Kidney (tissue), 14 donors: ENCODE measurements around the gene LDLRAD4. TPM values are rescaled to one million over a fixed set of nuclear protein-coding genes. Genes with fewer than 3 reads are reported as not detected.
A peak's percentile ranks its signal among the peaks of the same experiment; 100 is the strongest.

Source experiments
- DNase-seq, 5 donors: peaks; one replicate each; pipeline ENCODE4 v3.0.0-alpha.2; 2013 to 2020
- FAIRE-seq: peaks from 2 replicates; lab custom pipeline; 2012; peaks lifted over from hg19 to GRCh38; lab: Jason Lieb, UNC
- H3K27ac ChIP-seq, 2 donors: one replicate each; pipeline ENCODE4 v1.7.0; 2013; ENCODE audit warnings: low read depth in 2 of 2, low read length in 2 of 2, inconsistent platforms in 1 of 2
- H3K27me3 ChIP-seq: one replicate; pipeline ENCODE4 v1.7.1; 2013; ENCODE audit warnings: low read length, inconsistent platforms; ENCODE audit not compliant: control insufficient read depth, insufficient read depth
- H3K36me3 ChIP-seq, 3 donors: one replicate each; pipeline versions ENCODE4 v1.7.0 to v1.7.1; 2013; ENCODE audit warnings: low read length in 3 of 3, control low read depth in 1 of 3, inconsistent platforms in 1 of 3; ENCODE audit not compliant: insufficient read depth in 3 of 3, control insufficient read depth in 2 of 3
- H3K4me1 ChIP-seq, 3 donors: one replicate each; pipeline versions ENCODE4 v1.7.0 to v1.7.1; 2013; ENCODE audit warnings: low read length in 3 of 3, inconsistent platforms in 1 of 3, low read depth in 1 of 3; ENCODE audit not compliant: control insufficient read depth in 2 of 3, insufficient read depth in 2 of 3
- H3K4me3 ChIP-seq, 3 donors: one replicate each; pipeline versions ENCODE4 v1.7.0 to v1.8.1; 2013; ENCODE audit warnings: low read length in 3 of 3, control low read depth in 1 of 3, inconsistent platforms in 1 of 3
- H3K9ac ChIP-seq, 3 donors: one replicate each; pipeline versions ENCODE4 v1.7.0 to v1.7.1; 2013; ENCODE audit warnings: low read length in 3 of 3, control low read depth in 1 of 3, inconsistent platforms in 1 of 3
- H3K9me3 ChIP-seq, 3 donors: one replicate each; pipeline versions ENCODE4 v1.7.0 to v1.7.1; 2013; ENCODE audit warnings: low read length in 3 of 3, control low read depth in 1 of 3, inconsistent platforms in 1 of 3; ENCODE audit not compliant: control insufficient read depth in 2 of 3, insufficient read depth in 1 of 3
- CTCF ChIP-seq: IDR thresholded peaks from 3 replicates; pipeline ENCODE4 v1.5.1; 2012; ENCODE audit warnings: mild to moderate bottlenecking, moderate library complexity, borderline replicate concordance; ENCODE audit not compliant: insufficient read depth; ENCODE audit errors: extremely low read depth
- intact Hi-C: fragments of 100-400 bp; cut with DNase I; formaldehyde crosslinking; loops from one replicate; pipeline ENCODE4 v1.11.1; 2022
- polyA plus RNA-seq: library from polyadenylated mRNA; stranded (reverse); fragments of 350-450 nt; fragmentation: Illumina TruSeq; extraction: RNeasy Lipid Tissue Mini Kit (QIAGEN cat#74804); gene quantifications from one replicate; pipeline ENCODE4 v1.2.3, GENCODE V29; 2014; ENCODE audit warnings: low read depth, low replicate concordance; ENCODE audit not compliant: insufficient read depth
- total RNA-seq: library from RNA; stranded (reverse); fragmentation: NEBNext Ultra II Directional; extraction: Animal tissue kit (Norgen Biotek cat#: 25700); gene quantifications from one replicate; pipeline ENCODE4 v1.2.1, GENCODE V29; 2021
- donor health status: control.
- donor health status: control.
- donor health status: control.
- donor health status: control.
- donor health status: control.
- donor health status: DM: yes; HTN: yes; CAD: no.
- donor health status: Normal renal cell carcinoma (clear cell type).

LDLRAD4 gene
- total and polyA plus RNA-seq, 2 donors from 2014 or later, result 2.3 to 42.3 TPM

DNA sequence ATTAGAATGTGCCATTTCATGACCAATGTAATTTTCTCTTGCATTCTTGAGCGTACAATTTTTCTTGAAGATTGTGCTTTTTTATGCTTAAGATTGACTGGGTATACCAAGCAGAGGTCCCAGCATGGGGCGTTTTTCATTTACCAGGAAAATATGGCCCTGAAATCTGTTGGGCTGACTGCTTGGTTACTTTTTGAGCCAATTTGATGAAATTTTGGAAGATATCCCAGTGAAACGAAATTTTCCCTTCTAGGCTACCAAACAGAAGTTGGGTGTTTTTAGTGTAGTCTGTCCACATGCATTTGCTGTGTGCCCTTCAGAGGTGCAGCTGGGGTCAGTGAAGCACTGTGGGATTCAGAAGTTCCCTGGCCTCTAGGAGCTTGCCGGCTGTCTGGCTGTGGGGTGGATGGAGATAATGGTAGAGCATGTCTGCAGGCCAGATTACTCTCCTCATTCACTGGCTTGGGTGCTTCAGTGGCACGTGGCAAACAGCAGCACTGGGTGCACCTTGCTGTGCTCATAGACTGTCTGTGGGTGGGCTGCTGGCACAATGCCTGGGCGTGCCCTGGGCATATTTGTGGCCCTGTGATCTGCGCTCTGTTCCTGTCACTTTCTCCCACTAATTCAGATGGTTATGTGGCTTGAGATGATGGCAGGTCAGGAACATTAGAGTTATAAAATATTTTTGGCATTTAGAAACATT is 73.3 kb downstream of the LDLRAD4 start:
- Histone ChIP-seq H3K9me3 (no peaks in the 10 kb centered on the region), H3K4me1 (no peaks in the 10 kb centered on the region), H3K9ac (no peak overlapping the region), H3K27me3 (no peaks in the 10 kb centered on the region), H3K4me3 (no peak overlapping the region), H3K27ac (no peak overlapping the region), H3K36me3 (no peaks in the 10 kb centered on the region)
- no peak for TF ChIP-seq CTCF
- FAIRE-seq (no peak), DNase-seq (no peak)
- intact Hi-C loops, result no loop called here

- FAIRE-seq (no peak), DNase-seq (peak in 3 of 5 donors; percentile 26 to 52 (median 35))
- no peaks in the 10 kb centered on the region for H3K4me1 ChIP-seq
- H3K9ac ChIP-seq, result no peak overlapping the region
- no peak overlapping the region for H3K4me3 ChIP-seq
- intact Hi-C loops, result no loop called here
- TF ChIP-seq CTCF, result no peak
- no peaks in the 10 kb centered on the region for H3K36me3 ChIP-seq
- H3K27me3 ChIP-seq, result no peaks in the 10 kb centered on the region
- H3K9me3 ChIP-seq, result no peaks in the 10 kb centered on the region
- no peak overlapping the region for H3K27ac ChIP-seq
These were observed 74.2 kb downstream of the LDLRAD4 start for GRCh38 chr18:13292736-13293135.

- Histone ChIP-seq H3K4me1 (no peaks in the 10 kb centered on the region), H3K27me3 (no peaks in the 10 kb centered on the region), H3K36me3 (no peaks in the 10 kb centered on the region), H3K9ac (no peak overlapping the region), H3K9me3 (no peaks in the 10 kb centered on the region), H3K27ac (no peak overlapping the region), H3K4me3 (no peak overlapping the region)
- TF ChIP-seq CTCF, result no peak
- DNase-seq (no peak), FAIRE-seq (no peak)
- intact Hi-C loops, result no loop called here
These were observed 75.7 kb downstream of the LDLRAD4 start for GRCh38 chr18:13294309-13294708.

DNA sequence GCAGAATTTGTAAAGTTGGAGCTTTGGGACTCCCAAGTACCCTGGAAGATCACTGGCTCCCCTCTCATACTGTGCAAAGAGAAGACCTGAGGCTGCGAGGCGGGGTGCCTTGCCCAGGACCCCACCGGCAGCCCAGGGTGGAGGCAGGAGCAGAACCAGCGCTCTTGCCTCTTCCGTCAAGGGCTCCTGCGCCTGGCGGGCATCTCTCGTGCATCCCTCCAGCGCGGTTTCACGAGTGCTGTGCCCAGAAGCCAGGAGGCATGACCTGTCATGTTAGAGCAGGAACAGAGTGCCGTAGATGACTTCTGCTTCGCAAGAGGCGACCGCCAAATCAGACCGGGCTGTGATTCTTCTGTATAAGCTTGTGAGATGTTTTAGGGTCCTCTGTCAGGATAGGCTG is 77.3 kb downstream of the LDLRAD4 start:
- no peak overlapping the region for H3K4me3 ChIP-seq
- intact Hi-C loops, result no loop called here
- TF ChIP-seq CTCF, result no peak
- no peaks in the 10 kb centered on the region for H3K36me3 ChIP-seq
- FAIRE-seq, result no peak
- H3K27me3 ChIP-seq, result no peaks in the 10 kb centered on the region
- DNase-seq, result no peak
- no peaks in the 10 kb centered on the region for H3K4me1 ChIP-seq
- H3K27ac ChIP-seq, result no peak overlapping the region
- no peak overlapping the region for H3K9ac ChIP-seq
- no peaks in the 10 kb centered on the region for H3K9me3 ChIP-seq
